Thyroid gland (tissue), 4 donors: ENCODE data around the gene UGT1A6.

Experiments used
- CTCF ChIP-seq, 6 experiments: fragments of 200-600 bp in 3 of 6; fragments of 450-650 bp in 3 of 6; sonication (generic) in 3 of 6; IDR thresholded peaks; one replicate each; pipeline ENCODE4 v1.5.1; 2016 to 2019; ENCODE audit warnings: antibody characterized with exemption in 6 of 6, mild to moderate bottlenecking in 2 of 6, inconsistent platforms in 1 of 6, moderate library complexity in 1 of 6
- POLR2A ChIP-seq, 2 donors: fragments of 450-650 bp; IDR thresholded peaks; one replicate each; pipeline ENCODE4 v1.6.1; 2017; ENCODE audit warnings: antibody characterized with exemption in 2 of 2, mild to moderate bottlenecking in 2 of 2, moderate library complexity in 1 of 2

- no peak for TF ChIP-seq CTCF (IDR thresholded peaks at IDR 0.05)
- TF ChIP-seq POLR2A (IDR thresholded peaks at IDR 0.05): no peak
These were observed 14.0 kb downstream of the UGT1A6 start for GRCh38 chr2:233706720-233707119.
